ENCODE measurements around the gene DNAJB8.

Gene DNAJB8

GRCh38 chr3:128493570-128494366 lies 27.1 kb upstream of the DNAJB8 start:
- no peak for DNase-seq (ENCODE audit: low read depth)

- DNase-seq (ENCODE audit: low read depth) = no peak
Measured at GRCh38 chr3:128492671-128493569, 26.2 kb upstream of the DNAJB8 start, which contains the start of gene GATA2. Gene GATA2 (minus strand): TSS chr3:128493201. CDS start chr3:128487031, 6,170 bp downstream.

- DNase-seq (ENCODE audit: low read depth) = no peak
Measured at GRCh38 chr3:128491941-128492670, 25.4 kb upstream of the DNAJB8 start.

- no peak for DNase-seq (ENCODE audit: low read depth)
Measured at GRCh38 chr3:128491691-128491940, 24.9 kb upstream of the DNAJB8 start.

- no peak for DNase-seq (ENCODE audit: low read depth)
Measured at GRCh38 chr3:128490915-128491690, 24.4 kb upstream of the DNAJB8 start.

GRCh38 chr3:128490650-128490914 lies 23.9 kb upstream of the DNAJB8 start:
- DNase-seq (ENCODE audit: low read depth) = no peak

GRCh38 chr3:128489927-128490649 lies 23.4 kb upstream of the DNAJB8 start:
- DNase-seq (ENCODE audit: low read depth) = no peak

GRCh38 chr3:128489674-128489926 lies 22.9 kb upstream of the DNAJB8 start:
- DNase-seq (ENCODE audit: low read depth) = no peak

GRCh38 chr3:128488991-128489673 lies 22.4 kb upstream of the DNAJB8 start:
- DNase-seq (ENCODE audit: low read depth) = no peak

- DNase-seq (ENCODE audit: low read depth) = no peak
Measured at GRCh38 chr3:128488636-128488990, 21.9 kb upstream of the DNAJB8 start.

GRCh38 chr3:128487813-128488635 lies 21.3 kb upstream of the DNAJB8 start:
- DNase-seq (ENCODE audit: low read depth) = peak; percentile 64

- no peak for DNase-seq (ENCODE audit: low read depth)
Measured at GRCh38 chr3:128487538-128487812, 20.8 kb upstream of the DNAJB8 start.

- no peak for DNase-seq (ENCODE audit: low read depth)
Measured at GRCh38 chr3:128486681-128487537, 20.2 kb upstream of the DNAJB8 start.

GRCh38 chr3:128486205-128486628 lies 19.5 kb upstream of the DNAJB8 start:
- no peak for DNase-seq (ENCODE audit: low read depth)

- DNase-seq (ENCODE audit: low read depth) = no peak
Measured at GRCh38 chr3:128485282-128486204, 18.9 kb upstream of the DNAJB8 start.

GRCh38 chr3:128484404-128485281 lies 18.0 kb upstream of the DNAJB8 start:
- no peak for DNase-seq (ENCODE audit: low read depth)

- no peak for DNase-seq (ENCODE audit: low read depth)
Measured at GRCh38 chr3:128483657-128484403, 17.1 kb upstream of the DNAJB8 start.

All from HS-5 (cell line).